HG03378 (cell line): ENCODE results near the gene TAF11L14.

Experiments used
- ATAC-seq: cut with Tn5 transposase; IDR thresholded peaks from one replicate; pipeline ENCODE4 v1.9.1; 2021; ENCODE audit warnings: mild to moderate bottlenecking, moderate library complexity; ENCODE audit not compliant: unreplicated experiment

The TAF11L14 gene

DNA sequence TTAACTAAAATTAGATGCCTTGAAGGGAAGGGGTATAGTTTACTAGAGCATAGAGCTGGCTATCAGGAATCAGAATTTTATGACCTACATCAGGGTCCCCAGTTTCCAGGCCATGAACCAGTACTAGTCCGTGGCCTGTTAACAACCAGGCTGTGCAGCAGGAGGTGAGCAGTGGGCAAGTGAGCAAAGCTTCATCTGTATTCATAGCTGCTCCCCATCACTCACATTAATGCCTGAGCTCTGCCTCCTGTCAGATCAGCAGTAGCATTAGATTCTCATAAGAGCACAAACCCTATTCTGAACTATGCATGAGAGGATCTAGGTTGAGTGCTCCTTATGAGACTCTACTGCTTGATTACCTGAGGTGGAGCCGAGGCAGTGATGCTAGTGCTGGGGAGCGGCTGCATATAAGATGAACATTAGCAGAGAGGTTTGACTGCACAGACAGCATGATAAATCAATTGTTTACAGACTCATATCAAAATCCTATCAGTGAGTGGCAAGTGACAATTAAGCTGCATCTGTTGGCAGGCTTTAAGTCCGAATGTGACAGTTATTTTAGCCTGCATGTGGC lies 44.6 kb downstream of the TAF11L14 start:
- no peak for ATAC-seq

DNA sequence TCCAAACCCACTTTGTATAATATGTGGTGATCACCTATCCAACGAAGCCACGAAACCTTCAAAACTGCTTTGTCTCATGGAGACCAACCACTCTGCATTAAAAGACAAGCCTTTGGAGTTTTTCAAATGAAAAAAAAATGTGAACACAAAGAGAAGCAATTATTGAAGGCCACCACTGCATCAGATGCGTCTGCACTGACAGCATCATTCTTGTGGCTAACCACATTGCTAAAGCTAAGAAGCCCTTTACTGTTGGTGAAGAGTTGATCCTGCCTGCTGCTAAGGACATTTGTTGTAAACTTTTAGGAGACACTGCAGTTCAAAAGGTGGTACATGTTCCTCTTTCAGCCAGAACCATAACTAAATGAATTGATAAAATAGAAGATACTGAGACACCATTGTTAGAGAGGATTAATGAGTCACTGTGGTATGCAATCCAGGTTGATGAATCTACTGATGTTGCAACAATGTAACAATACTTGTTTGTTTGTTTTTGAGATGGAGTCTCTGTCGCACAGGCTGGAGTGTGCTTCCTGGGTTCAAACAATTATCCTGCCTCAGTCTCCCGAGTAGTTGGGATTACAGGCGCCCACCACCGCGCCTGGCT lies 45.4 kb downstream of the TAF11L14 start:
- no peak for ATAC-seq

GRCh38 chr5:17680737-17681136 lies 46.5 kb downstream of the TAF11L14 start:
- ATAC-seq, result no peak
